ENCODE data around the gene SNRNP25. TPM values are rescaled to one million over a fixed set of nuclear protein-coding genes. Genes with fewer than 3 reads are reported as not detected.

SNRNP25 gene
- total and polyA plus RNA-seq, 4 donors: 10.3 to 30.9 (median 20.9) TPM

DNA sequence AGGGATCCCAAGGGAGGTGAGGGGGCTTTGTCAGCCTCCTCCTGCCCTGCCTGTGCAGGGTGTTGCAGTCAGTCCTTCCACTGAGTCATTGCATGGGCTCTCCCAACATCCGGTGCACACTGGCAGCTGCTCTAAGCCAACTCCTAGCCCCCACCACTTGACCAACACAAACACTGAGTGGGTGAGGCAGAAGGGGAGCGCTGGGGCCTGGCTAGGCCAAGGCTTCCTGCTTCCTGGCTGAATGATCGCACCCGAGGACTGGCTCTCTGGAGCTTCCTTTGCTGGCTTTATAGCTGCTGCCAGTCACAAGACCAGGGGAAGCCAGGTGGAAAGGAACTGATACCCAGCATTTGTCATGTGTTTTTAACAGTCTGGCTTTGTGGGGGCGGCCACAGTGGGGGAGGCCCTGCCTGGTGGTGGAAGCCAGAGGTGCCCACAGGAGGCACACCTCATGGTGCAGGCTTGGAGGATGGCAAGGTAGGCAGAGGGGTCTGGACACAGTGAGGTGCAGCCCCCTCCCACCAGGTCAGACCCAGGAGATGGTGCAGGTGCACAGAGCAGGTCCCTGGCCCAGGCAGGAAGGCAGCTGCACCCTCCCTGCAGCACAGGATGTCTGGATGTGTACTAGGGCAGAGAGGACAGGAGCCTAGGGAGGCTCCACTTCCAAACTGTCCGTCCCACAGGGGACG, 31.2 kb downstream of the SNRNP25 start:
- TF ChIP-seq, protein P1, sequence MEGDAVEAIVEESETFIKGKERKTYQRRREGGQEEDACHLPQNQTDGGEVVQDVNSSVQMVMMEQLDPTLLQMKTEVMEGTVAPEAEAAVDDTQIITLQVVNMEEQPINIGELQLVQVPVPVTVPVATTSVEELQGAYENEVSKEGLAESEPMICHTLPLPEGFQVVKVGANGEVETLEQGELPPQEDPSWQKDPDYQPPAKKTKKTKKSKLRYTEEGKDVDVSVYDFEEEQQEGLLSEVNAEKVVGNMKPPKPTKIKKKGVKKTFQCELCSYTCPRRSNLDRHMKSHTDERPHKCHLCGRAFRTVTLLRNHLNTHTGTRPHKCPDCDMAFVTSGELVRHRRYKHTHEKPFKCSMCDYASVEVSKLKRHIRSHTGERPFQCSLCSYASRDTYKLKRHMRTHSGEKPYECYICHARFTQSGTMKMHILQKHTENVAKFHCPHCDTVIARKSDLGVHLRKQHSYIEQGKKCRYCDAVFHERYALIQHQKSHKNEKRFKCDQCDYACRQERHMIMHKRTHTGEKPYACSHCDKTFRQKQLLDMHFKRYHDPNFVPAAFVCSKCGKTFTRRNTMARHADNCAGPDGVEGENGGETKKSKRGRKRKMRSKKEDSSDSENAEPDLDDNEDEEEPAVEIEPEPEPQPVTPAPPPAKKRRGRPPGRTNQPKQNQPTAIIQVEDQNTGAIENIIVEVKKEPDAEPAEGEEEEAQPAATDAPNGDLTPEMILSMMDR (IDR thresholded peaks at IDR 0.05; ENCODE audit: control extremely low read depth, extremely low read depth): no peak
- no peak overlapping the region for H3K9ac ChIP-seq (ENCODE audit: insufficient read depth in 1 of 2, low read length in 2 of 2)
- peaks cover 0 to 23% (median 0%) of the 10 kb centered on the region in 5 donors for H3K4me1 ChIP-seq (ENCODE audit: control insufficient read depth in 5 of 5, insufficient read depth in 5 of 5, low read length in 5 of 5)
- no peaks in the 10 kb centered on the region for H3K9me3 ChIP-seq (ENCODE audit: control insufficient read depth in 4 of 4, insufficient read depth in 3 of 4, low read length in 3 of 4)
- 20 to 26% methylated on average over 7 of the region's 7 CpGs for WGBS, 2 donors
- peaks cover 0 to 50% (median 20%) of the 10 kb centered on the region in 4 donors for H3K36me3 ChIP-seq (ENCODE audit: control insufficient read depth in 4 of 4, insufficient read depth in 4 of 4, low read length in 4 of 4)
- ATAC-seq (ENCODE audit: insufficient read depth, low FRiP score): peak; percentile 70
- DNase-seq: peak in 1 of 3 donors; percentile 54
- peak overlapping the region in 1 of 2 donors; percentile 87 for H3K27ac ChIP-seq (ENCODE audit: low read depth in 1 of 2, low read length in 1 of 2)
- H3K4me3 ChIP-seq: no peak overlapping the region
- H3K27me3 ChIP-seq (ENCODE audit: control insufficient read depth in 3 of 3, insufficient read depth in 3 of 3, low read length in 2 of 3): no peaks in the 10 kb centered on the region

DNA sequence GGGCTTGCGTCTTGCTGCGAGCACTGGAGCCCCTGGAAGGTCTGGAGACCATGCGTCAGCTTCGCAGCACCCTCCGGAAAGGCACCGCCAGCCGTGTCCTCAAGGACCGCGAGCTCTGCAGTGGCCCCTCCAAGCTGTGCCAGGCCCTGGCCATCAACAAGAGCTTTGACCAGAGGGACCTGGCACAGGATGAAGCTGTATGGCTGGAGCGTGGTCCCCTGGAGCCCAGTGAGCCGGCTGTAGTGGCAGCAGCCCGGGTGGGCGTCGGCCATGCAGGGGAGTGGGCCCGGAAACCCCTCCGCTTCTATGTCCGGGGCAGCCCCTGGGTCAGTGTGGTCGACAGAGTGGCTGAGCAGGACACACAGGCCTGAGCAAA, 31.8 kb downstream of the SNRNP25 start:
- Histone ChIP-seq H3K4me3 (no peak overlapping the region), H3K9ac (ENCODE audit: insufficient read depth in 1 of 2, low read length in 2 of 2) (no peak overlapping the region), H3K9me3 (ENCODE audit: control insufficient read depth in 4 of 4, insufficient read depth in 3 of 4, low read length in 3 of 4) (no peaks in the 10 kb centered on the region), H3K27me3 (ENCODE audit: control insufficient read depth in 3 of 3, insufficient read depth in 3 of 3, low read length in 2 of 3) (no peaks in the 10 kb centered on the region), H3K27ac (ENCODE audit: low read depth in 1 of 2, low read length in 1 of 2) (peak overlapping the region in 1 of 2 donors; percentile 86), H3K36me3 (ENCODE audit: control insufficient read depth in 4 of 4, insufficient read depth in 4 of 4, low read length in 4 of 4) (peaks cover 0 to 53% (median 22%) of the 10 kb centered on the region in 4 donors), H3K4me1 (ENCODE audit: control insufficient read depth in 5 of 5, insufficient read depth in 5 of 5, low read length in 5 of 5) (peaks cover 0 to 23% (median 0%) of the 10 kb centered on the region in 5 donors)
- TF ChIP-seq, protein P1 (IDR thresholded peaks at IDR 0.05; ENCODE audit: control extremely low read depth, extremely low read depth): no peak
- DNase-seq (no peak), ATAC-seq (ENCODE audit: insufficient read depth, low FRiP score) (no peak)
- 60 to 66% methylated on average over 18 of the region's 18 CpGs for whole genome bisulfite sequencing, 2 donors

DNA sequence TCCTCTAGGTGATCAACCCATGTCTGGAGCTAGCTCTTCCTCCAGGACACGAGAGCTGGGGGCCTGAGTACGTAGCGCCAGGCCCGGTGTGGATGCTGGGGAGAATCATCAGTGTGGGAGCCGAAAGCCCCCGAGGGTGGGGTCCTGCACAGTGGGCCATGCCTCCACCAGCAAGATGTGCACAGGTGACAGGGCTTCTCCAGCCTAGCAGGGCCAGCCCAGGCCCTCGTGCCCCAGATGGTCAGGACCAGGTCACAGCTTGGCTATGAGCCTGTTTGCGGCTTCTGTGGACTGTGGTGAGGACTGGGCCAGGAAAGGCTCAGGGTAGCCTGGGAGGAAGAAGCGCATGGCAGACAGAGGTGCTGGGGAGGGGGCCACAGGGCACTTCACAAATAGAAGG, 32.2 kb downstream of the SNRNP25 start:
- ATAC-seq (ENCODE audit: insufficient read depth, low FRiP score): no peak
- no peak for DNase-seq
- peaks cover 0 to 23% (median 0%) of the 10 kb centered on the region in 5 donors for H3K4me1 ChIP-seq (ENCODE audit: control insufficient read depth in 5 of 5, insufficient read depth in 5 of 5, low read length in 5 of 5)
- peak overlapping the region in 1 of 2 donors; percentile 86 for H3K27ac ChIP-seq (ENCODE audit: low read depth in 1 of 2, low read length in 1 of 2)
- no peak overlapping the region for H3K4me3 ChIP-seq
- H3K9me3 ChIP-seq (ENCODE audit: control insufficient read depth in 4 of 4, insufficient read depth in 3 of 4, low read length in 3 of 4): no peaks in the 10 kb centered on the region
- H3K9ac ChIP-seq (ENCODE audit: insufficient read depth in 1 of 2, low read length in 2 of 2): no peak overlapping the region
- TF ChIP-seq, protein P1 (IDR thresholded peaks at IDR 0.05; ENCODE audit: control extremely low read depth, extremely low read depth): no peak
- 67 to 75% methylated on average over 9 of the region's 9 CpGs for WGBS, 2 donors
- H3K27me3 ChIP-seq (ENCODE audit: control insufficient read depth in 3 of 3, insufficient read depth in 3 of 3, low read length in 2 of 3): no peaks in the 10 kb centered on the region
- peaks cover 0 to 53% (median 23%) of the 10 kb centered on the region in 4 donors for H3K36me3 ChIP-seq (ENCODE audit: control insufficient read depth in 4 of 4, insufficient read depth in 4 of 4, low read length in 4 of 4)
